Measurements from ENCODE around the gene DNAJC5.

DNA sequence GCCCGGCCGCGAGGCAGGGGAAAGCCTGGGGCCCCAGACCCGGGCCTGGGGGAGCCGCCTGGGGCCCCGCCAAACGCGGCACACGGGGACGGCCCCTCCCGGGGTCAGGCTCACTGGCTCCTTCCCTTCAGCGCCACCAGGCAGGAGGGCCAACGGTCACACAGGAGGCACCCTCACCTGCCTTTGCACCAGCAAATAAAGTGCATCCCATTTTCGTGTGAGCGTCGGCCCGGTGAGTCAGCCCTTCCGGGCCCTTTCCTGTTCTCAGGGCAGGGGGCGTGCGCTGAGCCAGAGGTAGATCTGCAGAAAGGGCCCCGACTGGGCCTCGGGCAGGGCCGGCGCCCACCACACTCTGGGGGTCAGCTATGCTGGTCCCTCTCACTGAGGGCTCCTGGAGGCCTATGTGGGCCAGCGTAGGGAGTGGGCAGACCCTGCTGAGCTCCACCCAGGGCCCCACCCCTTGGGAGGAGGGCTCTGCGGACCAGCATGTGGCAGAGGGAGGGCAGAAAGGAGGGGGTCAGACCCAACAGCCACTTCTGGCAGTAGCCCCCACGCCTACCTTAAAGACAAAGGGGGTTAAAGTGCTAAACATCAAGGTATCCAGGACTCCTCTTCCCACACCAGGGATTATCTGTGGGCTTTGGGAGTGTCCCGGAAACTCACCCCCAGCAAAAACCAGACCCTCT, 62.2 kb downstream of the DNAJC5 start:
- TF ChIP-seq, protein P1, sequence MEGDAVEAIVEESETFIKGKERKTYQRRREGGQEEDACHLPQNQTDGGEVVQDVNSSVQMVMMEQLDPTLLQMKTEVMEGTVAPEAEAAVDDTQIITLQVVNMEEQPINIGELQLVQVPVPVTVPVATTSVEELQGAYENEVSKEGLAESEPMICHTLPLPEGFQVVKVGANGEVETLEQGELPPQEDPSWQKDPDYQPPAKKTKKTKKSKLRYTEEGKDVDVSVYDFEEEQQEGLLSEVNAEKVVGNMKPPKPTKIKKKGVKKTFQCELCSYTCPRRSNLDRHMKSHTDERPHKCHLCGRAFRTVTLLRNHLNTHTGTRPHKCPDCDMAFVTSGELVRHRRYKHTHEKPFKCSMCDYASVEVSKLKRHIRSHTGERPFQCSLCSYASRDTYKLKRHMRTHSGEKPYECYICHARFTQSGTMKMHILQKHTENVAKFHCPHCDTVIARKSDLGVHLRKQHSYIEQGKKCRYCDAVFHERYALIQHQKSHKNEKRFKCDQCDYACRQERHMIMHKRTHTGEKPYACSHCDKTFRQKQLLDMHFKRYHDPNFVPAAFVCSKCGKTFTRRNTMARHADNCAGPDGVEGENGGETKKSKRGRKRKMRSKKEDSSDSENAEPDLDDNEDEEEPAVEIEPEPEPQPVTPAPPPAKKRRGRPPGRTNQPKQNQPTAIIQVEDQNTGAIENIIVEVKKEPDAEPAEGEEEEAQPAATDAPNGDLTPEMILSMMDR (conservative IDR thresholded peaks at IDR 0.05; ENCODE audit: low read length) = peak; percentile 32
- no peak for TF ChIP-seq EZH2phosphoT487 (IDR thresholded peaks at IDR 0.05; ENCODE audit: borderline replicate concordance, low read depth, low read length)

Data from OCI-LY7 (cell line).